K562 (cell line): ENCODE results near the gene GRB10. TPM values are rescaled to one million over a fixed set of nuclear protein-coding genes. Genes with fewer than 3 reads are reported as not detected.

ENCODE experiments used
- ATAC-seq: fragments of 200-7000 bp; cut with Tn5 transposase; 3 replicates; pipeline ENCODE4 v1.9.1; 2020; ENCODE audit warnings: moderate library complexity
- BruUV-seq: library from RNA; stranded (reverse); fragments of 400-500 nt; replicated peaks from 2 replicates; lab custom pipeline; 2021; lab: Mats Ljungman, UMichigan
- CTCF ChIA-PET: fragments of 300-600 bp; formaldehyde crosslinking; extraction: SDS; loops from one replicate; lab custom pipeline; 2021; ENCODE audit warnings: low intra/inter-chr PET ratio; lab: Yijun Ruan, JAX
- POLR2A ChIA-PET: fragments of 300-600, 350-650 bp; sonication (Branson Sonifier 250); formaldehyde crosslinking; extraction: SDS; loops from one replicate; lab custom pipeline; 2021; ENCODE audit warnings: antibody characterized with exemption, inconsistent platforms; lab: Yijun Ruan, JAX
- DNase-seq, 4 experiments: peaks; one replicate each; pipeline versions ENCODE4 v3.0.0 to v3.0.0-alpha.2; 2011 to 2018; ENCODE audit warnings: low spot score in 3 of 4, mixed read lengths in 3 of 4; ENCODE audit errors: extremely low read depth in 1 of 4
- FAIRE-seq: peaks from 2 replicates; lab custom pipeline; 2011; peaks lifted over from hg19 to GRCh38; lab: Jason Lieb, UNC
- H2AFZ ChIP-seq: 2 replicates; pipeline ENCODE4 v1.6.0; 2011; ENCODE audit warnings: low read depth, low read length, control low read depth, inconsistent platforms
- H3K27ac ChIP-seq: fragments of 200-600 bp; 3 replicates; pipeline ENCODE4 v1.8.0; 2011; ENCODE audit warnings: low read depth, mild to moderate bottlenecking, control low read depth, inconsistent platforms, low read length, moderate library complexity, mixed read lengths; ENCODE audit errors: extremely low read depth
- H3K27me3 ChIP-seq, 2 experiments: fragments of 300-600 bp in 1 of 2; 2 replicates in 1 of 2; 3 replicates in 1 of 2; pipeline versions ENCODE4 v1.6.0 to v1.8.0; 2011; ENCODE audit warnings: inconsistent platforms in 2 of 2, low read length in 2 of 2, mild to moderate bottlenecking in 1 of 2, mixed read lengths in 1 of 2, moderate library complexity in 1 of 2; ENCODE audit not compliant: control insufficient read depth in 2 of 2, insufficient read depth in 2 of 2
- H3K36me3 ChIP-seq: fragments of 300-600 bp; 3 replicates; pipeline ENCODE4 v1.8.0; 2011; ENCODE audit warnings: mild to moderate bottlenecking, low read length, inconsistent platforms; ENCODE audit not compliant: control insufficient read depth, insufficient read depth
- H3K4me1 ChIP-seq, 2 experiments: fragments of 200-600 bp in 1 of 2; replicated peaks in 1 of 2; 2 replicates in 1 of 2; 3 replicates in 1 of 2; pipeline versions ENCODE4 v1.5.1 to v1.8.0; 2011; ENCODE audit warnings: inconsistent platforms in 2 of 2, low read length in 2 of 2, mild to moderate bottlenecking in 1 of 2, mixed read lengths in 1 of 2, moderate library complexity in 1 of 2; ENCODE audit not compliant: control insufficient read depth in 2 of 2, insufficient read depth in 2 of 2
- H3K4me2 ChIP-seq: 2 replicates; pipeline ENCODE4 v1.6.1; 2011; ENCODE audit warnings: low read length, control low read depth, inconsistent platforms, mixed read lengths; ENCODE audit not compliant: insufficient read depth
- H3K4me3 ChIP-seq: fragments of 200-600 bp; sonication (generic), shearing (Covaris generic); 2 replicates; pipeline ENCODE4 v1.5.1; 2016; ENCODE audit warnings: control low read depth, inconsistent platforms
- H3K79me2 ChIP-seq: fragments of 200-600 bp; 3 replicates; pipeline ENCODE4 v1.8.0; 2011; ENCODE audit warnings: low read length, inconsistent platforms; ENCODE audit not compliant: control insufficient read depth, insufficient read depth
- H3K9ac ChIP-seq, 2 experiments: 2 replicates each; pipeline versions ENCODE4 v1.6.0 to v1.6.1; 2011; ENCODE audit warnings: low read depth in 2 of 2, low read length in 2 of 2, control low read depth in 1 of 2, inconsistent platforms in 1 of 2, mild to moderate bottlenecking in 1 of 2, mixed read lengths in 1 of 2; ENCODE audit not compliant: insufficient read depth in 1 of 2
- H3K9me1 ChIP-seq: one replicate; pipeline ENCODE4 v1.6.0; 2011; ENCODE audit warnings: inconsistent platforms, mild to moderate bottlenecking, low read length, moderate library complexity; ENCODE audit not compliant: control insufficient read depth, insufficient read depth
- H3K9me3 ChIP-seq: replicated peaks from 2 replicates; pipeline ENCODE4 v1.5.1; 2011; ENCODE audit warnings: low read depth, low read length, inconsistent platforms; ENCODE audit not compliant: control insufficient read depth, insufficient read depth
- H4K20me1 ChIP-seq: replicated peaks from 2 replicates; pipeline ENCODE4 v1.6.1; 2011; ENCODE audit warnings: low read length, inconsistent platforms, mixed read lengths; ENCODE audit not compliant: control insufficient read depth, insufficient read depth
- ETV5 ChIP-seq: sonication (generic); formaldehyde crosslinking; IDR thresholded peaks from 2 replicates; pipeline ENCODE4 v1.4.0; 2020; ENCODE audit warnings: low read depth, mild to moderate bottlenecking, missing genetic modification reagents
- GMEB1 ChIP-seq: fragments of 250-450 bp; sonication (Bioruptor Pico); IDR thresholded peaks from 2 replicates; pipeline ENCODE4 v1.4.0; 2020; ENCODE audit warnings: mild to moderate bottlenecking
- NFYB ChIP-seq: IDR thresholded peaks from 2 replicates; pipeline ENCODE4 v1.6.1; 2011; ENCODE audit warnings: mild to moderate bottlenecking, moderate library complexity; ENCODE audit not compliant: insufficient read length; ENCODE audit errors: extremely low read depth
- RFX5 ChIP-seq: IDR thresholded peaks from 2 replicates; pipeline ENCODE4 v1.6.1; 2011; ENCODE audit warnings: low read depth, mild to moderate bottlenecking, improper control_type of control experiment, low read length
- TBL1XR1 ChIP-seq, 2 experiments: IDR thresholded peaks; 2 replicates each; pipeline ENCODE4 v1.6.1; 2012; ENCODE audit warnings: improper control_type of control experiment in 2 of 2, low read length in 2 of 2, mild to moderate bottlenecking in 1 of 2
- ZBTB11 ChIP-seq, 3 experiments: fragments of 200-800 bp in 1 of 3; fragments of 250-450 bp in 1 of 3; fragments of 450-650 bp in 1 of 3; sonication (Bioruptor Pico) in 1 of 3; sonication (Bioruptor generic) in 1 of 3; formaldehyde crosslinking in 1 of 3; IDR thresholded peaks; 2 replicates each; pipeline versions ENCODE4 v1.6.1 to v1.8.0; 2016 to 2022; ENCODE audit warnings: mild to moderate bottlenecking in 2 of 3, missing genetic modification characterization in 2 of 3, missing compliant biosample characterization in 1 of 3, moderate library complexity in 1 of 3
- WGBS: fragments of 100-300 bp; shearing (Covaris generic); methylation state at CpG from one replicate; pipeline ENCODE4 v1.1.6; 2016; ENCODE audit warnings: low coverage, mixed read lengths; ENCODE audit not compliant: insufficient coverage; ENCODE audit errors: missing lambda C conversion rate; 5-methylcytosine and 5-hydroxymethylcytosine counted together
- in situ Hi-C: fragments of 300-500 bp; cut with MboI; formaldehyde crosslinking; loops from 4 replicates; pipeline ENCODE4 v1.15.0; 2018; ENCODE audit warnings: inconsistent platforms, mixed read lengths
- intact Hi-C: fragments of 100-400 bp; cut with micrococcal nuclease; formaldehyde crosslinking; loops from 2 replicates; pipeline ENCODE4 v1.14.2; 2022
- polyA plus RNA-seq, 8 experiments: library from polyadenylated mRNA; depleted of rRNA in 4 of 8; stranded (reverse) in 5 of 8; unstranded in 3 of 8; fragments of >200 nt; fragmentation: Nextera tagmentation in 2 of 8; fragmentation: Illumina TruSeq in 1 of 8; extraction: Ambion mirVana in 2 of 8; extraction: Trizol in 1 of 8; gene quantifications; 2 replicates each; pipeline versions ENCODE4 v1.2.1 to v1.2.3, GENCODE V29; 2011 to 2014; ENCODE audit warnings: inconsistent platforms in 1 of 8, missing spikeins in 1 of 8
- total RNA-seq, 7 experiments: library from RNA; depleted of rRNA in 6 of 7; stranded (reverse); fragments of >200 nt in 6 of 7; fragmentation: Illumina TruSeq in 2 of 7; extraction: Trizol in 2 of 7; gene quantifications; 2 replicates each; pipeline versions ENCODE4 v1.2.1 to v1.2.3, GENCODE V29; 2011 to 2021; ENCODE audit warnings: low replicate concordance in 1 of 7
- TF ChIP-seq, protein P1 (sequence below): fragments of 250-450 bp; sonication (Bioruptor Pico); IDR thresholded peaks from 2 replicates; pipeline ENCODE4 v1.5.0; 2021; ENCODE audit warnings: mild to moderate bottlenecking, moderate library complexity
- TF ChIP-seq, protein P2 (sequence below): fragments of 250-450 bp; sonication (Bioruptor Pico); IDR thresholded peaks from 2 replicates; pipeline ENCODE4 v1.5.1; 2021; ENCODE audit warnings: mild to moderate bottlenecking
- TF ChIP-seq, protein P3 (sequence below), 2 experiments: IDR thresholded peaks; 2 replicates each; pipeline ENCODE4 v1.6.1; 2011; ENCODE audit warnings: borderline replicate concordance in 1 of 2, control low read depth in 1 of 2, low read depth in 1 of 2, low read length in 1 of 2, mild to moderate bottlenecking in 1 of 2, mixed read lengths in 1 of 2, moderate library complexity in 1 of 2; ENCODE audit not compliant: insufficient read depth in 1 of 2, insufficient read length in 1 of 2, poor library complexity in 1 of 2, severe bottlenecking in 1 of 2; ENCODE audit errors: extremely low read depth in 1 of 2

The GRB10 gene
- total and polyA plus RNA-seq, 9 of the 15 experiments (the other 6 are each of a cell fraction or from before 2014, with no cell fraction given), result 8.9 to 88.5 (median 40.7) TPM

- Histone ChIP-seq H3K9me3 (no peaks in the 10 kb centered on the region), H4K20me1 (peaks cover 7% of the 10 kb centered on the region; the same call in 1 of the 2 replicates), H3K4me3 (no peak overlapping the region), H2AFZ (no peak overlapping the region), H3K9me1 (peaks cover 3% of the 10 kb centered on the region), H3K4me2 (no peak overlapping the region), H3K4me1 (no peaks in the 10 kb centered on the region), H3K9ac (no peak overlapping the region), H3K79me2 (peaks cover 26% of the 10 kb centered on the region; the same call in 2 of the 3 replicates), H3K27ac (no peak overlapping the region), H3K36me3 (peaks cover 32% of the 10 kb centered on the region; the same call in 2 of the 3 replicates), H3K27me3 (no peaks in the 10 kb centered on the region)
- no peak for FAIRE-seq
- POLR2A ChIA-PET, result no interaction called here
- DNase-seq, result no peak
- ATAC-seq, result no peak
- intact Hi-C loops (no loop called here), in situ Hi-C loops (no loop called here)
- CTCF ChIA-PET, result no interaction called here
- BruUV-seq, result no TSS peak
- 94% methylated on average over 2 of the region's 2 CpGs for WGBS
- TF ChIP-seq ETV5 (CRISPR knock-in tag) (no peak), RFX5 (no peak), GMEB1 (no peak), NFYB (no peak), TBL1XR1 (IDR thresholded peaks at IDR 0.05; ENCODE audit: low read length in 2 of 2) (no peak), ZBTB11 (CRISPR knock-in tag; IDR thresholded peaks at IDR 0.05) (no peak)
- TF ChIP-seq, protein P1, sequence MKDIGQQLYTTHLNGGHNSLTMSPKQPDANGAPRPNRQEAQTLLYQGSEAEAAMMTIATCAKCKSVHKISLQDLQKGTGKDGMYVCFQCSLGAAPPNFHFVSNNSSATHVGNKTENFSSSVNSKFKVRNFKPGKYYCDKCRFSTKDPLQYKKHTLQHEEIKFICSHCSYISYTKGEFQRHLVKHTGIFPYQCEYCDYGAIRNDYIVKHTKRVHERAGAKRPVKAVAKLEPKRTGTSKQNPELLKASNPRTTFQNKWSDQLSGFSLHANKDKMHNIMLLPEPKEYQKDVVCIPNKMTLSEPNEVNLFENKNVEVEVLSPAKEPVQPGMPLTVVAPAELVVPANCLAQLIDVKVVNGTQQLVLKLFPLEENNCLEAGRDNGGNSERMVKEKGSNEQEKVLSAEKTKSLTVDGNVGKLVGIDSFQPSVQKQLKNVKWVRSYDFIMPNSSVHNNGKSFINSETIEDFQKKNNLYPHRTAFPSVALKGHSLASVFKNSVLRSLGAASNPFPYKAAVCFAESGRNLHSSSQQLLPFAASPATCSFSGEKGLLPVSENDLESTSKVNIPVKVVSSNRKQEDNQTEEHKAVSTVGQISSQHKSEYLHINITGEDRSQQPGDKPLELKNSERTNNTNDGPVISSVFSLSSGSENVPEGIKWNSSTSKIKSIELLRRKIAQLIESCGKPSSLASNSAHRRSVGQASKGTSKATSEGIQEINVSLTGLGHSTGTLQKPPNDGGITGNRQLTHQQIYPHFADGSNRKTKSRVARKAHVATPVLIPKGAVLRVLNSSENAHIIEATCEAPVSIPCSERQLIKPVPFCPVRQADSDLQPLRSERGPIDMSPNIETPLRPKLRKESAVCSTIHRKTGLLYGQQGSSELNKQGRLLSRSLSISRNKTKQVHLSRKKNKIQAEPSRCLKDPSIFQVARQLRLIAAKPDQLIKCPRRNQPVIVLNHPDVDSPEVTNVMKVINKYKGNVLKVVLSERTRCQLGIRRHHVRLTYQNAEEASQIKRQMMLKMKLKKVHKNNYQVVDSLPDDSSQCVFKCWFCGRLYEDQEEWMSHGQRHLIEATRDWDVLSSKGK (CRISPR knock-in tag), result no peak
- TF ChIP-seq, protein P2, sequence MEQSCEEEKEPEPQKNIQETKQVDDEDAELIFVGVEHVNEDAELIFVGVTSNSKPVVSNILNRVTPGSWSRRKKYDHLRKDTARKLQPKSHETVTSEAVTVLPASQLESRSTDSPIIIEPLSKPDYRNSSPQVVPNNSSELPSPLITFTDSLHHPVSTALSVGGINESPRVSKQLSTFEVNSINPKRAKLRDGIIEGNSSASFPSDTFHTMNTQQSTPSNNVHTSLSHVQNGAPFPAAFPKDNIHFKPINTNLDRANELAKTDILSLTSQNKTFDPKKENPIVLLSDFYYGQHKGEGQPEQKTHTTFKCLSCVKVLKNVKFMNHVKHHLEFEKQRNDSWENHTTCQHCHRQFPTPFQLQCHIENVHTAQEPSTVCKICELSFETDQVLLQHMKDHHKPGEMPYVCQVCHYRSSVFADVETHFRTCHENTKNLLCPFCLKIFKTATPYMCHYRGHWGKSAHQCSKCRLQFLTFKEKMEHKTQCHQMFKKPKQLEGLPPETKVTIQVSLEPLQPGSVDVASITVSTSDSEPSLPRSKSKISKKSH (CRISPR knock-in tag), result no peak
- TF ChIP-seq, protein P3, sequence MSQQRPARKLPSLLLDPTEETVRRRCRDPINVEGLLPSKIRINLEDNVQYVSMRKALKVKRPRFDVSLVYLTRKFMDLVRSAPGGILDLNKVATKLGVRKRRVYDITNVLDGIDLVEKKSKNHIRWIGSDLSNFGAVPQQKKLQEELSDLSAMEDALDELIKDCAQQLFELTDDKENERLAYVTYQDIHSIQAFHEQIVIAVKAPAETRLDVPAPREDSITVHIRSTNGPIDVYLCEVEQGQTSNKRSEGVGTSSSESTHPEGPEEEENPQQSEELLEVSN (IDR thresholded peaks at IDR 0.05; ENCODE audit: borderline replicate concordance in 1 of 2, extremely low read depth in 1 of 2, insufficient read depth in 1 of 2, insufficient read length in 1 of 2, low read depth in 1 of 2, low read length in 1 of 2, poor library complexity in 1 of 2, severe bottlenecking in 1 of 2), result no peak
Observed at GRCh38 chr7:50688226-50688590, 94.5 kb downstream of the GRB10 start.
